ENCODE results near the gene GOLGA2. TPM values are rescaled to one million over a fixed set of nuclear protein-coding genes. Genes with fewer than 3 reads are reported as not detected.

Gene GOLGA2
- polyA plus RNA-seq, 1 of the 3 experiments (the other 2 are of a cell fraction) = 103 TPM

- ChIA-PET POLR2A (no interaction called here), CTCF (no interaction called here)
- DNase-seq = no peak
- Histone ChIP-seq H3K9me3 (no peaks in the 10 kb centered on the region), H3K9me2 (no peaks in the 10 kb centered on the region), H3K27me3 (ENCODE audit: insufficient read depth) (no peaks in the 10 kb centered on the region), H3K4me3 (ENCODE audit: low read depth in 2 of 2, low read length in 1 of 2) (no peak overlapping the region), H3F3A (replicated peaks; ENCODE audit: insufficient read depth) (no peaks in the 10 kb centered on the region), H3K9ac (no peak overlapping the region), H3K4me1 (ENCODE audit: control insufficient read depth in 1 of 2, insufficient read depth in 2 of 2, low read depth in 1 of 2, low read length in 1 of 2) (peaks cover 0 to 3% of the 10 kb centered on the region in 2 experiments; a peak in 1 of 4 replicates), H3K27ac (ENCODE audit: low read depth in 2 of 2, low read length in 1 of 2) (no peak overlapping the region), H4K20me1 (ENCODE audit: insufficient read depth) (no peaks in the 10 kb centered on the region), H2AFZ (ENCODE audit: low read depth) (no peak overlapping the region), H3K79me2 (ENCODE audit: insufficient read depth) (peaks cover 10% of the 10 kb centered on the region), H3K36me3 (replicated peaks in 1 of 2; ENCODE audit: control insufficient read depth in 1 of 2, insufficient read depth in 2 of 2, low read length in 1 of 2) (peaks cover 32 to 36% of the 10 kb centered on the region in 2 experiments), H3K4me2 (no peak overlapping the region)
- 81% methylated on average over 9 of the region's 9 CpGs for WGBS (ENCODE audit: low lambda C conversion rate)
- no peak for TF ChIP-seq USF2 (IDR thresholded peaks at IDR 0.05; ENCODE audit: borderline replicate concordance, low read depth, low read length)
- TF ChIP-seq, protein P1, sequence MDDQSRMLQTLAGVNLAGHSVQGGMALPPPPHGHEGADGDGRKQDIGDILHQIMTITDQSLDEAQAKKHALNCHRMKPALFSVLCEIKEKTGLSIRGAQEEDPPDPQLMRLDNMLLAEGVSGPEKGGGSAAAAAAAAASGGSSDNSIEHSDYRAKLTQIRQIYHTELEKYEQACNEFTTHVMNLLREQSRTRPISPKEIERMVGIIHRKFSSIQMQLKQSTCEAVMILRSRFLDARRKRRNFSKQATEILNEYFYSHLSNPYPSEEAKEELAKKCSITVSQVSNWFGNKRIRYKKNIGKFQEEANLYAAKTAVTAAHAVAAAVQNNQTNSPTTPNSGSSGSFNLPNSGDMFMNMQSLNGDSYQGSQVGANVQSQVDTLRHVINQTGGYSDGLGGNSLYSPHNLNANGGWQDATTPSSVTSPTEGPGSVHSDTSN (IDR thresholded peaks at IDR 0.05) = no peak
- TF ChIP-seq, protein P2, sequence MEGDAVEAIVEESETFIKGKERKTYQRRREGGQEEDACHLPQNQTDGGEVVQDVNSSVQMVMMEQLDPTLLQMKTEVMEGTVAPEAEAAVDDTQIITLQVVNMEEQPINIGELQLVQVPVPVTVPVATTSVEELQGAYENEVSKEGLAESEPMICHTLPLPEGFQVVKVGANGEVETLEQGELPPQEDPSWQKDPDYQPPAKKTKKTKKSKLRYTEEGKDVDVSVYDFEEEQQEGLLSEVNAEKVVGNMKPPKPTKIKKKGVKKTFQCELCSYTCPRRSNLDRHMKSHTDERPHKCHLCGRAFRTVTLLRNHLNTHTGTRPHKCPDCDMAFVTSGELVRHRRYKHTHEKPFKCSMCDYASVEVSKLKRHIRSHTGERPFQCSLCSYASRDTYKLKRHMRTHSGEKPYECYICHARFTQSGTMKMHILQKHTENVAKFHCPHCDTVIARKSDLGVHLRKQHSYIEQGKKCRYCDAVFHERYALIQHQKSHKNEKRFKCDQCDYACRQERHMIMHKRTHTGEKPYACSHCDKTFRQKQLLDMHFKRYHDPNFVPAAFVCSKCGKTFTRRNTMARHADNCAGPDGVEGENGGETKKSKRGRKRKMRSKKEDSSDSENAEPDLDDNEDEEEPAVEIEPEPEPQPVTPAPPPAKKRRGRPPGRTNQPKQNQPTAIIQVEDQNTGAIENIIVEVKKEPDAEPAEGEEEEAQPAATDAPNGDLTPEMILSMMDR (IDR thresholded peaks at IDR 0.05) = no peak
- TF ChIP-seq, protein P3, sequence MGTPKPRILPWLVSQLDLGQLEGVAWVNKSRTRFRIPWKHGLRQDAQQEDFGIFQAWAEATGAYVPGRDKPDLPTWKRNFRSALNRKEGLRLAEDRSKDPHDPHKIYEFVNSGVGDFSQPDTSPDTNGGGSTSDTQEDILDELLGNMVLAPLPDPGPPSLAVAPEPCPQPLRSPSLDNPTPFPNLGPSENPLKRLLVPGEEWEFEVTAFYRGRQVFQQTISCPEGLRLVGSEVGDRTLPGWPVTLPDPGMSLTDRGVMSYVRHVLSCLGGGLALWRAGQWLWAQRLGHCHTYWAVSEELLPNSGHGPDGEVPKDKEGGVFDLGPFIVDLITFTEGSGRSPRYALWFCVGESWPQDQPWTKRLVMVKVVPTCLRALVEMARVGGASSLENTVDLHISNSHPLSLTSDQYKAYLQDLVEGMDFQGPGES (IDR thresholded peaks at IDR 0.05; ENCODE audit: low read depth, low read length) = no peak
Measured at GRCh38 chr9:128316421-128316820, 40.6 kb upstream of the GOLGA2 start.

DNA sequence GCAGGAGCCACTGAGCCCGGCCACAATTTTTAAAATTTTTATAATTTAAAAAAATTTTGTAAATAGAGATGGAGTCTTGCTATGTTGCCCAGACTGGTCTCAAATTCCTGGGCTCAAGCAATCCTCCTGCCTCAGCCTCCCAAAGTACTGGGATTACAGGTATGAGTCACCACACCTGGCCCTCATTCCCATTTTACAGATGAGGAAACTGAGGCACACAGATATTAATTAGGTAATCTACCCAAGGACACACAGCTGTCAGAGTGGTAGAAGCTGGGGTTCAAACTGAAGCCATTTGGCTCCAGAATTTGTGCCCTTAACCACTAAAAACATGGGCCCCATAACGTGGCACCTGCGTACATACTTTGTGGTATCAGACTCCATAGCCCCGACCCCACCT lies 38.9 kb upstream of the GOLGA2 start:
- no peaks in the 10 kb centered on the region for H3K9me2 ChIP-seq
- DNase-seq = no peak
- ChIA-PET POLR2A (interaction anchor here (0.7 kb wide), 1 partner anchor 142 kb away, joined by 3 read pairs; no protein-coding TSS in a partner anchor), CTCF (interaction anchor here (0.7 to 1.3 kb wide), 2 partner anchors 19 to 27 kb away, joined by 3 read pairs; no protein-coding TSS in a partner anchor)
- peaks cover 32 to 52% of the 10 kb centered on the region in 2 experiments for H3K36me3 ChIP-seq (replicated peaks in 1 of 2; ENCODE audit: control insufficient read depth in 1 of 2, insufficient read depth in 2 of 2, low read length in 1 of 2)
- 96% methylated on average over 4 of the region's 4 CpGs for WGBS (ENCODE audit: low lambda C conversion rate)
- H3K27ac ChIP-seq (ENCODE audit: low read depth in 2 of 2, low read length in 1 of 2) = no peak overlapping the region
- no peak for TF ChIP-seq SMC3 (IDR thresholded peaks at IDR 0.05; ENCODE audit: low read depth, low read length)
- TF ChIP-seq, protein P4, sequence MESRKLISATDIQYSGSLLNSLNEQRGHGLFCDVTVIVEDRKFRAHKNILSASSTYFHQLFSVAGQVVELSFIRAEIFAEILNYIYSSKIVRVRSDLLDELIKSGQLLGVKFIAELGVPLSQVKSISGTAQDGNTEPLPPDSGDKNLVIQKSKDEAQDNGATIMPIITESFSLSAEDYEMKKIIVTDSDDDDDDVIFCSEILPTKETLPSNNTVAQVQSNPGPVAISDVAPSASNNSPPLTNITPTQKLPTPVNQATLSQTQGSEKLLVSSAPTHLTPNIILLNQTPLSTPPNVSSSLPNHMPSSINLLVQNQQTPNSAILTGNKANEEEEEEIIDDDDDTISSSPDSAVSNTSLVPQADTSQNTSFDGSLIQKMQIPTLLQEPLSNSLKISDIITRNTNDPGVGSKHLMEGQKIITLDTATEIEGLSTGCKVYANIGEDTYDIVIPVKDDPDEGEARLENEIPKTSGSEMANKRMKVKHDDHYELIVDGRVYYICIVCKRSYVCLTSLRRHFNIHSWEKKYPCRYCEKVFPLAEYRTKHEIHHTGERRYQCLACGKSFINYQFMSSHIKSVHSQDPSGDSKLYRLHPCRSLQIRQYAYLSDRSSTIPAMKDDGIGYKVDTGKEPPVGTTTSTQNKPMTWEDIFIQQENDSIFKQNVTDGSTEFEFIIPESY (IDR thresholded peaks at IDR 0.05; ENCODE audit: borderline replicate concordance, low read depth) = no peak
- TF ChIP-seq, protein P1 (IDR thresholded peaks at IDR 0.05) = no peak
- no peak for TF ChIP-seq RXRA (IDR thresholded peaks at IDR 0.05; ENCODE audit: borderline replicate concordance, low read depth)
- no peak for TF ChIP-seq RCOR1 (IDR thresholded peaks at IDR 0.05; ENCODE audit: low read length)
- no peak for TF ChIP-seq MXI1 (IDR thresholded peaks at IDR 0.05; ENCODE audit: low read depth, low read length)
- no peak for TF ChIP-seq NFIC (IDR thresholded peaks at IDR 0.05; ENCODE audit: borderline replicate concordance)
- TF ChIP-seq MEF2A (IDR thresholded peaks at IDR 0.05; ENCODE audit: borderline replicate concordance, low read depth) = no peak
- no peak for TF ChIP-seq TAF1 (IDR thresholded peaks at IDR 0.05; ENCODE audit: borderline replicate concordance, low read depth, low read length)
- no peak for TF ChIP-seq TEAD4 (IDR thresholded peaks at IDR 0.05; ENCODE audit: borderline replicate concordance, insufficient read depth)
- TF ChIP-seq YY1 (IDR thresholded peaks at IDR 0.05; ENCODE audit: low read depth) = no peak
- TF ChIP-seq EZH2phosphoT487 (IDR thresholded peaks at IDR 0.05; ENCODE audit: borderline replicate concordance, low read depth) = no peak
- no peak for TF ChIP-seq JUND (IDR thresholded peaks at IDR 0.05)
- no peak overlapping the region for H3K4me3 ChIP-seq (ENCODE audit: low read depth in 2 of 2, low read length in 1 of 2)
- no peak overlapping the region for H3K4me2 ChIP-seq
- no peaks in the 10 kb centered on the region for H3K27me3 ChIP-seq (ENCODE audit: insufficient read depth)
- no peak overlapping the region for H2AFZ ChIP-seq (ENCODE audit: low read depth)
- H3K9me3 ChIP-seq = no peaks in the 10 kb centered on the region
- no peaks in the 10 kb centered on the region for H3K4me1 ChIP-seq (ENCODE audit: control insufficient read depth in 1 of 2, insufficient read depth in 2 of 2, low read depth in 1 of 2, low read length in 1 of 2)
- no peak overlapping the region for H3K9ac ChIP-seq
- H4K20me1 ChIP-seq (ENCODE audit: insufficient read depth) = no peaks in the 10 kb centered on the region
- H3F3A ChIP-seq (replicated peaks; ENCODE audit: insufficient read depth) = no peaks in the 10 kb centered on the region
- no peaks in the 10 kb centered on the region for H3K79me2 ChIP-seq (ENCODE audit: insufficient read depth)
